Skeletal muscle satellite cell (primary cell): ENCODE data around the gene MTERF1.
"Not testable (repeated sequence)": the region's sequence is repeated elsewhere in the genome, so short reads cannot be mapped to it uniquely, and the experiment has no call there.

Experiments used
- H3K27me3 ChIP-seq: 2 replicates; pipeline ENCODE4 v1.7.0; 2013; ENCODE audit warnings: low read length; ENCODE audit not compliant: control insufficient read depth, insufficient read depth
- H3K36me3 ChIP-seq: 2 replicates; pipeline ENCODE4 v1.7.0; 2013; ENCODE audit warnings: mild to moderate bottlenecking, control low read depth, low read length; ENCODE audit not compliant: insufficient read depth
- H3K4me1 ChIP-seq: 2 replicates; pipeline ENCODE4 v1.7.0; 2013; ENCODE audit warnings: low read length; ENCODE audit not compliant: control insufficient read depth, insufficient read depth
- H3K4me2 ChIP-seq: 2 replicates; pipeline ENCODE4 v1.7.0; 2013; ENCODE audit warnings: mild to moderate bottlenecking, low read length
- H3K4me3 ChIP-seq: 2 replicates; pipeline ENCODE4 v1.7.0; 2013; ENCODE audit warnings: low read length
- H3K9ac ChIP-seq: 2 replicates; pipeline ENCODE4 v1.7.0; 2013; ENCODE audit warnings: mild to moderate bottlenecking, low read depth, low read length, moderate library complexity
- H3K9me3 ChIP-seq: replicated peaks from 2 replicates; pipeline ENCODE4 v1.7.0; 2013; ENCODE audit warnings: mild to moderate bottlenecking, control low read depth, low read length

Gene MTERF1

DNA sequence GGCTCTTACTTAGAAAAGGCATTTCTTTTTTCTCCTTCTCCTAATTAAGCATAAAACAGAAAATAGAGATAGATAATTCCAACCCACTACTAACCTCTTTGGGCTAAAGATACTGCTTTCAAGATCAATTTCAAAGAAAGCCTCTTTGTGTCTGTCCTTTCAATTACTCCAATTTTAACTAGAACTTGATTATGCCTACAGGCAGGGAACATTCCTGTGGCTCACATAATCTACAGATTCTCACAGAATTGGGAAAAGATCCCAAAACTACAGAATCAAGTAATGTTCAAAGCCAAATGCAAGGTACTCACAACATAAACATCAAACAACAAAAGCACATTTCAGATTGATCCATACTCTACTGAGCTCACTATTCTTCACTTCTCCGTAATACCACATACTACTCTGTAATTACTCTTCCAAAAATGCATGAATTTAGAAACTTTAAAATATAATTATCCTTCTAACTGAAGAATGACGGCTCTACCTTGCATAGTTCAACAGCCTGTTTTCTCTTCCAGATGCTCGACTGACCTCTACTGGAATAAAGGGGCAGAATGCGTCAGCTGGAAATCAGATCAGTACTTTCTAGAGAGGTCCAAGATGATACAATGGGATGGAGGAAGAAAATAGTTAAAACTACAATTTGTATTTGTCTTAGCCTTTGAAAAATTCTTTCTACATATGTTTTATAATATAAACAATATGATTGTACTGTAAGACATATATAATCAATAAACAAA is 3.9 kb downstream of the MTERF1 start:
- no peak overlapping the region for H3K4me2 ChIP-seq
- no peaks in the 10 kb centered on the region for H3K9me3 ChIP-seq
- peaks cover 10% of the 10 kb centered on the region for H3K36me3 ChIP-seq
- H3K4me3 ChIP-seq: no peak overlapping the region
- peaks cover 7% of the 10 kb centered on the region for H3K4me1 ChIP-seq
- no peak overlapping the region for H3K9ac ChIP-seq
- H3K27me3 ChIP-seq: no peaks in the 10 kb centered on the region

DNA sequence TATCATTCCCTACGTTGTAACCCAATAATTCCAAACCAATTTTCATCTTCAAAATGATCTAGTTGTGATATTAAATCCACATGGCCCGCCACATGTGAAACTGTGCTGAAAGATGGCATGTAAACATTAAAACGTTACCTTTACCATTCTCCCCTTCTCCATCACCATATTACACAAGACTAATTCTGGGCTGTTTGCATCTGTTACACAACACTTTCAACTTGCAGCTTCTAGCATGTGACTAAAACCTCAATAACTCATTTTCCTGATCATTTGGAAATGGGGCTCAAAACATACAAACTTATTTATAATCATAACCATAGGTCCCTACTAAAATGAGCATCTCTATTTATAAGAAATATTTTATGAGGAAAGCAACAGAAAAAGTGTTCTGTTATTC is 4.7 kb downstream of the MTERF1 start:
- Histone ChIP-seq H3K9me3 (no peaks in the 10 kb centered on the region), H3K4me3 (no peak overlapping the region), H3K27me3 (no peaks in the 10 kb centered on the region), H3K36me3 (peaks cover 10% of the 10 kb centered on the region), H3K4me1 (peaks cover 7% of the 10 kb centered on the region), H3K4me2 (no peak overlapping the region), H3K9ac (no peak overlapping the region)

DNA sequence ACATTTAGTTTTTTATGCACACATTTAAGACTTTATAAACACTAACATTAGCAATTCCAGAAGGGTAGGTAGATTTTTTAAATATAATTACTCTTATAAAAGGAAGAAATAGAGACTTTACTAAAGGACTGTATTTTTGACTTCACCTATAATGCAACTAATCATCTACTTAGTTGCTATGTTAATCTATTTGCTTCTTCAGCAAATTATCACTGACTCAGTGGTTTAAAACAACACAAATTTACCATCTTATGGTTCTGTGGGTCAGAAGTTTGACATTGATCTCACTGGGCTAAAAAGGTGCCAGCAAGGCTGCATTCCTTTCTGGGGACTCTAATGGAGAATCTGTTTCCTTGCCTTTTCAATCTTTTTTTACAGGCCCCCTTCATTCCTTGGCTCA is 7.6 kb downstream of the MTERF1 start:
- Histone ChIP-seq H3K9me3 (no peaks in the 10 kb centered on the region), H3K4me1 (no peaks in the 10 kb centered on the region), H3K4me2 (no peak overlapping the region), H3K36me3 (peaks cover 10% of the 10 kb centered on the region), H3K4me3 (no peak overlapping the region), H3K9ac (no peak overlapping the region), H3K27me3 (no peaks in the 10 kb centered on the region)

DNA sequence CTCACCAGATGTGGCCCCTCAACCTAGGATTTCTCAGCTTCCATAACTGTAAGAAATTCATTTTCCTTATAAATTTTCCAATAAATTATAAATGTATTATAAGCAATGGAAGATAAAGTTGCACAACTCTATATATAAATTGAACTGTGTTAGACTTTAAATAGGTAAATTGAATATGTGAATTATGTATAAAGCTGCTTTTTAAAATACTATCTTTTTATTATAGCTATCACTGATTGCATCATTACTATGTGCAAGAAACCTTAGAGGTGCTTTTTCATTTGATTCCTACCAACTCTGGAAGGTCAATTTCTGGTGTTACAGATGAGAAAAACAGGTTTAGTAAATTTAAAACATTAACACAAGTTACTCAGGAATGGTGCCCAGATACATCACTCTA is 8.4 kb downstream of the MTERF1 start:
- no peak overlapping the region for H3K4me2 ChIP-seq
- no peaks in the 10 kb centered on the region for H3K27me3 ChIP-seq
- H3K9me3 ChIP-seq: no peaks in the 10 kb centered on the region
- no peak overlapping the region for H3K9ac ChIP-seq
- H3K4me1 ChIP-seq: no peaks in the 10 kb centered on the region
- H3K4me3 ChIP-seq: no peak overlapping the region
- H3K36me3 ChIP-seq: peaks cover 10% of the 10 kb centered on the region

DNA sequence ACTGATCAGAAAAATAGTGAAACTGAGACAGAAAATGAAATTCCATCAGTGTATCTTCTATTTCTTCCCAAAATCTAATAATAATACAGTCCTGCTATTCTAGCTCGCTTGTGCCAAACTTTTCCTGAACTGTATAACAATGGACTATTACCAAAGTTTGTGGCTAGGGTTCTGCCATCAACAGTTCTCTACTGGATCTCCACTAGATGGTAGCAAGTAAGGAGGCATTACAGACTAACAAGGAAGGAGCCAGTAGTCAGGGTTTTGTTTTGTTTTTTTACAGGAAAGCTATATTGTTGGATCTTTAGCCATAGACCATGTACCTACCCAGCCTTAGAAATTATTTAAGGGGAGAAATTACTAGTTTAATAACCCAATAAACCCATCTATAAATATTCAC is 10.8 kb downstream of the MTERF1 start:
- Histone ChIP-seq H3K36me3 (peaks cover 10% of the 10 kb centered on the region), H3K4me1 (no peaks in the 10 kb centered on the region), H3K9me3 (no peaks in the 10 kb centered on the region), H3K9ac (no peak overlapping the region), H3K27me3 (no peaks in the 10 kb centered on the region), H3K4me2 (no peak overlapping the region), H3K4me3 (no peak overlapping the region)

DNA sequence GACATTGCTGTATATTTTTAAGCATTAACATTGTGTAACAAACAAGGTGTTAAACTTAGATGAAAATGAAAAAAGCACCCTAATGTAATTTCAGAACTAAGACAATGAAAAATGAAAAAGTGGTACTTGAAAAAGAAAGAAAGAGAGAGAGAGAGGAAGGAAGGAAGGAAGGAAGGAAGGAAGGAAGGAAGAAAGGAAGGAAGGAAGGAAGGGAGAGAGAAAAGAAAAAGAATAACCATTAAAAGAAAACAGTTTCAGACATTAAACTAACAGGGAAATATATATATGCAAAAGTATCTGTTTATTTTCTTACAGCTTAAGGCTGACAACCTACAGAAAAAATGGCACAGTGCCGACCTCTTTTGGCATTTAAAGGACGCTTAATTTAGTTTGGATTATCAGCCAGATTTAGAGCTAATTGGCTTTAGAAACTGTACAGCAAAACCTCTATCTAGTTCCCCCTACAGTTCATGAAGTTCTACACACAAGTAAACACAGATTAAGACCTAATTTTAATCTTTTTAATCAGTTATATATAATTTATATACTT is 13.8 kb downstream of the MTERF1 start:
- Histone ChIP-seq H3K9me3 (no peaks in the 10 kb centered on the region), H3K9ac (no peak overlapping the region), H3K4me3 (no peak overlapping the region), H3K4me1 (no peaks in the 10 kb centered on the region), H3K27me3 (no peaks in the 10 kb centered on the region), H3K36me3 (no peaks in the 10 kb centered on the region), H3K4me2 (no peak overlapping the region)

DNA sequence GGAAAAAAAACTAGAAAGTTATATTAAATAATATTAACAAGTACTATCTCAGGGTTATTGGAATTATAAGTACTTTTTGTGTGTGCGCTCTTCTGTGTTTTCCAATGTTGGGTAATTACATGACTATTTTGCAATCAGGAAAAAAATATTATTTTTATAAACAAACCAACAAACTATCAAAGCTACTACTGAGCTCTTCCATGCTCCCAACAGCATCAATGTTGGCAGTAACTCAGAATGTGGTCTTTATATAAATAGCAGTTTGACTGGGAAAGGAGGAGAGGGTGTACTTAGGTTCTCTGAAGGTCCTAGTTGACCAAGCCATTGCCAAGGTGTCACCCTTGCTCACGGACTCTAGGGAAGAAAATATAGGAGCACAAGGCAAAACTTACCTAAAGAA is 15.0 kb downstream of the MTERF1 start:
- no peaks in the 10 kb centered on the region for H3K4me1 ChIP-seq
- no peaks in the 10 kb centered on the region for H3K9me3 ChIP-seq

DNA sequence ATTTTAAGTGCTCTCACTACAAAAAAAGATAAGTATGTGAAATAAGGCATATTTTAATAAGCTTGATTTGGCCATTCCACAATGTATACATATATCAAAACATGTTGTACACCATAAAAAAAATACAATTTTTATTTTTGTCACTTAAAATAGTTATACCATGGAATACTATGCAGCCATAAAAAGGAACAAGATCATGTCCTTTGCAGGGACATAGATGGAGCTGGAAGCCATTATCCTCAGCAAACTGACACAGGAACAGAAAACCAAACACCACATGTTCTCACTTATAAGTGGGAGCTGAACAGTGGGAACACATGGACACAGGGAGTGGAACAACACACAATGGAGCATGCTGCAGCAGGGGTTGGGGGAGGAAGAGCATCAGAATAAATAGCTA is 15.9 kb downstream of the MTERF1 start:
- not testable (repeated sequence) for H3K9me3 ChIP-seq, H3K36me3 ChIP-seq, H3K27me3 ChIP-seq, H3K4me3 ChIP-seq, H3K4me1 ChIP-seq, H3K4me2 ChIP-seq, H3K9ac ChIP-seq

More for the DNA sequence above, 15.0 kb downstream of the MTERF1 start:
- no peak overlapping the region for H3K9ac ChIP-seq
- no peak overlapping the region for H3K4me3 ChIP-seq
- no peak overlapping the region for H3K4me2 ChIP-seq
- H3K36me3 ChIP-seq: no peaks in the 10 kb centered on the region
- H3K27me3 ChIP-seq: no peaks in the 10 kb centered on the region

DNA sequence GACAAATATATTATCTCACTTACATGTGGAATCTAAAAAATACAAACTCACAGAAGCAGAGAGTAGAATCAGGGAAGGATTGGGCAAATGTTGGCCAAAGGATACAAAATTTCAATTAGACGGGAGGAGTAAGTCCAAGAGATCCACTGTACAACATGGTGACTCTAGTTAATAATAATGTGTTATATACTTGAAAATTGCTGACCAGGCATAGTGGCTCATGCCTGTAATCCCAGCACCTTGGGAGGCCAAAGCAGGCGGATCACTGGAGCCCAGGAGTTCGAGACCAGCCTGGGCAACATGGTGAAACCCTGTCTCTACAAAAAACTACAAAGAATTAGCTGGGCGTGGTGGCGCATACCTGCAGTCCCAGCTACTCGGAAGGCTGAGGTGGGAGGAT is 16.4 kb downstream of the MTERF1 start:
- H3K9me3 ChIP-seq: no peaks in the 10 kb centered on the region
- H3K27me3 ChIP-seq: no peaks in the 10 kb centered on the region
- H3K36me3 ChIP-seq: no peaks in the 10 kb centered on the region
- H3K9ac ChIP-seq: no peak overlapping the region
- H3K4me3 ChIP-seq: no peak overlapping the region
- no peak overlapping the region for H3K4me2 ChIP-seq
- no peaks in the 10 kb centered on the region for H3K4me1 ChIP-seq

DNA sequence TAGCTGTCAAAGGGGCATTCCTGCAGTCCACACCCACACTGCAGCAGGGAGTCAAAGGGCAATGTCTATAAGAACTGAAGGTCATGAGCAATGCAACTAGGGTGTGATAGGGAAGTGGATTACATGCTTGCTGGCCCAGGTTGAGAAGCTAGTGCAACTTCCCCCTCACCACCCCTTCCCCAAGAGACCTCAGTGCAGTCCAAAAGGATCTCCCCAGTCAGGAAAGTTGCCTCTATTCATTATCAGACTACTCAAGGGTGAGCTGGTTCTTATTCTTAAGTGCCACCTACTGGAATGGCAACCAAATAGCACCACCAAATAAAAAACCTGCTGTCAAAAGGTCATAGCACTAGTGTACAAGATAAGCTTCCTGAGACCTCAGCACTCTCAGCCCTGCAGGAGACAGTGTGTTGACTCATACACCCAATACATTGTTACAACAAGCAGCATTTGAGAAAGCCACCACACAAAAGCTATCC is 28.2 kb downstream of the MTERF1 start:
- Histone ChIP-seq H3K36me3 (no peaks in the 10 kb centered on the region), H3K4me3 (no peak overlapping the region), H3K27me3 (no peaks in the 10 kb centered on the region), H3K9ac (no peak overlapping the region), H3K9me3 (no peaks in the 10 kb centered on the region), H3K4me1 (peaks cover 11% of the 10 kb centered on the region), H3K4me2 (no peak overlapping the region)

DNA sequence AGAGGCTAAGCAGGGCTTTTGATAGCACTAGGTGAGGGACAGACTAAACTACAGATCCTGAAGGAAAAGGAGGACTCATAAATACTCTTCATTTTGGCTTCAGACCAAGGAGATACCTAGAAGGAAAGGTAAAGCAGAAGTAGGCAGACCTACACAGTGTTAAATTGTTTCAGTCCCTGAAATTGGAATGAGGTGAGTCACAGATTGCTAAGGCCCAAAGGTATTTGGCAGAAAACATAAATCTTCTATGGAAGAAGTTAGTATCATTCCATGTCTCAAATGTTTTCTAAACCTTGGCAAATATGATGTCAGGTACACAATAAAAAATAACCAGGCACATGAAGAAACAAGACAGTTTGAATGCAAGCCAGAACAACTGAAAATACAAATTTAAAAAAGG is 30.0 kb downstream of the MTERF1 start:
- Histone ChIP-seq H3K27me3 (no peaks in the 10 kb centered on the region), H3K9me3 (no peaks in the 10 kb centered on the region), H3K4me2 (no peak overlapping the region), H3K4me1 (peaks cover 11% of the 10 kb centered on the region), H3K36me3 (no peaks in the 10 kb centered on the region), H3K9ac (no peak overlapping the region), H3K4me3 (no peak overlapping the region)
